OCI-LY3 (cell line): ENCODE measurements around the gene ATN1.

Source experiments
- H2AFZ ChIP-seq: fragments of 200-600, 300-600 bp; shearing (Covaris generic); 2 replicates; pipeline ENCODE4 v1.6.0; 2014; ENCODE audit warnings: antibody characterized with exemption, low read depth, low read length
- H3K27ac ChIP-seq: fragments of 200-600, 300-600 bp; sonication (generic); 2 replicates; pipeline ENCODE4 v1.5.1; 2014; ENCODE audit warnings: mild to moderate bottlenecking, low read length, moderate library complexity, mixed read lengths
- H3K27me3 ChIP-seq: fragments of 200-600, 300-600 bp; sonication (generic); 2 replicates; pipeline ENCODE4 v1.6.1; 2014; ENCODE audit warnings: low read depth, low read length, mixed read lengths
- H3K36me3 ChIP-seq: fragments of 200-600, 300-600 bp; sonication (generic); replicated peaks from 2 replicates; pipeline ENCODE3; 2014; ENCODE audit warnings: low read depth, low read length, mixed read lengths
- H3K4me1 ChIP-seq: fragments of 300-600, 200-600 bp; sonication (generic); 2 replicates; pipeline ENCODE4 v1.6.1; 2014; ENCODE audit warnings: low read length, mixed read lengths
- H3K4me2 ChIP-seq: fragments of 200-600, 300-600 bp; sonication (generic); 2 replicates; pipeline ENCODE4 v1.6.1; 2014; ENCODE audit warnings: low read length, mixed read lengths
- H3K4me3 ChIP-seq: fragments of 300-600, 200-600 bp; sonication (generic); 2 replicates; pipeline ENCODE4 v1.5.1; 2014; ENCODE audit warnings: antibody characterized with exemption, mild to moderate bottlenecking, low read length, moderate library complexity
- H3K79me2 ChIP-seq: fragments of 300-600, 200-600 bp; shearing (Covaris generic); 2 replicates; pipeline ENCODE4 v1.6.1; 2014; ENCODE audit warnings: mild to moderate bottlenecking, low read length, mixed read lengths
- H3K9ac ChIP-seq: fragments of 300-600, 200-600 bp; shearing (Covaris generic); 2 replicates; pipeline ENCODE4 v1.6.0; 2014; ENCODE audit warnings: mild to moderate bottlenecking, low read length, moderate library complexity
- H3K9me3 ChIP-seq: fragments of 200-600, 300-600 bp; shearing (Covaris generic); 2 replicates; pipeline ENCODE4 v1.6.1; 2014; ENCODE audit warnings: low read length, mixed read lengths; ENCODE audit not compliant: insufficient read depth
- H4K20me1 ChIP-seq: fragments of 200-600, 300-600 bp; sonication (generic); 2 replicates; pipeline ENCODE4 v1.6.1; 2016; ENCODE audit warnings: low read length, mixed read lengths; ENCODE audit not compliant: insufficient read depth
- EZH2phosphoT487 ChIP-seq: fragments of 200-600 bp; shearing (Covaris generic); IDR thresholded peaks from 2 replicates; pipeline ENCODE4 v1.6.1; 2018; ENCODE audit warnings: antibody characterized with exemption, mixed run types, low read depth
- TF ChIP-seq, protein P1 (sequence below): fragments of 200-600, 300-600 bp; sonication (generic); IDR thresholded peaks from 2 replicates; pipeline ENCODE4 v1.5.1; 2014; ENCODE audit warnings: antibody characterized with exemption, low read length, low read depth

The ATN1 gene

DNA sequence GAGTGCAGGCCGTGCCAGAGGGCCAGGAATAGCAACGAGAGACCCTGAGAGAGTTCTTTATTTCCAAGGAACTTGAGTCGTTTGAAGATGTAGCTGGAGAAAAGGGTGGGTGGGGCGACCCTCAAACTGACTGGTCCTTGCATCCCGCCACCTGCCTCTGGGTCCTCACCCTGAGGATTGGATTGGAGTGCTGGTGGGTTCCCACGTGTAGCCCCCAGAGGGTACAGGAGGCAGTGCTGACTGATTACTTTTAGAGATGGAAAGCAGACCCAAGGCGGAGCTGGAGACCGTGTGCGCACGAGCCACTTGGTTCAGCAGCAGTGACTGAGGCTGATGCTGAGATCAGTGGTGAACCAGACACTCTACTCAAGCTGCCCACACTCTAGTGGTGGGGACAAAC lies 49.9 kb downstream of the ATN1 start:
- Histone ChIP-seq H4K20me1 (no peaks in the 10 kb centered on the region), H3K4me1 (peaks cover 2% of the 10 kb centered on the region), H3K4me3 (no peak overlapping the region), H3K27me3 (no peaks in the 10 kb centered on the region), H3K36me3 (peaks cover 64% of the 10 kb centered on the region), H3K4me2 (no peak overlapping the region), H3K27ac (no peak overlapping the region), H3K9me3 (no peaks in the 10 kb centered on the region), H3K9ac (no peak overlapping the region), H2AFZ (no peak overlapping the region), H3K79me2 (peaks cover 15% of the 10 kb centered on the region)
- TF ChIP-seq EZH2phosphoT487, result no peak
- TF ChIP-seq, protein P1, sequence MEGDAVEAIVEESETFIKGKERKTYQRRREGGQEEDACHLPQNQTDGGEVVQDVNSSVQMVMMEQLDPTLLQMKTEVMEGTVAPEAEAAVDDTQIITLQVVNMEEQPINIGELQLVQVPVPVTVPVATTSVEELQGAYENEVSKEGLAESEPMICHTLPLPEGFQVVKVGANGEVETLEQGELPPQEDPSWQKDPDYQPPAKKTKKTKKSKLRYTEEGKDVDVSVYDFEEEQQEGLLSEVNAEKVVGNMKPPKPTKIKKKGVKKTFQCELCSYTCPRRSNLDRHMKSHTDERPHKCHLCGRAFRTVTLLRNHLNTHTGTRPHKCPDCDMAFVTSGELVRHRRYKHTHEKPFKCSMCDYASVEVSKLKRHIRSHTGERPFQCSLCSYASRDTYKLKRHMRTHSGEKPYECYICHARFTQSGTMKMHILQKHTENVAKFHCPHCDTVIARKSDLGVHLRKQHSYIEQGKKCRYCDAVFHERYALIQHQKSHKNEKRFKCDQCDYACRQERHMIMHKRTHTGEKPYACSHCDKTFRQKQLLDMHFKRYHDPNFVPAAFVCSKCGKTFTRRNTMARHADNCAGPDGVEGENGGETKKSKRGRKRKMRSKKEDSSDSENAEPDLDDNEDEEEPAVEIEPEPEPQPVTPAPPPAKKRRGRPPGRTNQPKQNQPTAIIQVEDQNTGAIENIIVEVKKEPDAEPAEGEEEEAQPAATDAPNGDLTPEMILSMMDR, result no peak

DNA sequence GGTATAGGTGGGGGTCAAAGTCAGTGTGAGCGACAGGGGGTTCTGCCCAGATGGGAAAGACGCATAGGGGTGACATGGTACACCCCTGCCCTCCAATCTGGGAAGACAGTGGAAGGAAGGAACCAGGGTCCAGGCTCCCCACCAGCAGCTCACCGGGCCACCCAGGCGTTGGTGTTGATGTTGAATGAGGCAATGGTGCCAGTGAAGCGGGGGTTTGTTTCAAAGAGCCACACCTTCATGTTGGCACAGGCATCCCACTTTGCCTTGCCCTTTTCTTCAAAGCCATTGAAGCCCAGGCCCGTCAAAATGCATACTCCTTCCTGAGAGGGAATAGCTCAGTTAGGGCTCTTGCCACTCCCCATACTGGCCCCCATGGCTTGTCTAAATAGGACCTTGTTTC lies 50.4 kb downstream of the ATN1 start:
- Histone ChIP-seq H3K4me3 (no peak overlapping the region), H3K27me3 (no peaks in the 10 kb centered on the region), H3K9ac (no peak overlapping the region), H3K9me3 (no peaks in the 10 kb centered on the region), H3K36me3 (peaks cover 64% of the 10 kb centered on the region), H3K27ac (no peak overlapping the region), H4K20me1 (no peaks in the 10 kb centered on the region), H3K4me1 (no peaks in the 10 kb centered on the region), H3K4me2 (no peak overlapping the region), H2AFZ (no peak overlapping the region), H3K79me2 (peaks cover 10% of the 10 kb centered on the region)
- TF ChIP-seq, protein P1, result no peak
- no peak for TF ChIP-seq EZH2phosphoT487

DNA sequence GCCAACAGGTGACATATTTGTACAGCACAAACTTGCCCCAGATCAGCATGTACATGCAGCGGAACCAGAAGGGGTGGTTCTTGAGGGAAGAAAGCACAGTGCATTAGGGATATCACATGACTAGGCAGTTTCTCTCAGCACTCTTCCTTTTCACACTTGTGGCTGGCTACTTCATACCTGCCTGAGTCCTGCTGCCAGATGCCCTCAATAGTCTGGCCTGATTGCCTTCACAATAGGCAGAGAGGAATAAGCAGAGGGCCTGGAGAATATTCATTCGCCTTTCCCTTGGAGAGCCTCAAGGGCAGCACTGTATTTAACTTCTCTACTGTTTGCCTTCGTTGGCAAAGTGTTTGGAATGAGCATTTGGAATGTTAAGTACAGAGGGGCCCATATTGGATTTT lies 50.9 kb downstream of the ATN1 start:
- H3K36me3 ChIP-seq, result peaks cover 64% of the 10 kb centered on the region
- no peaks in the 10 kb centered on the region for H3K9me3 ChIP-seq
- TF ChIP-seq EZH2phosphoT487, result no peak
- TF ChIP-seq, protein P1, result no peak

DNA sequence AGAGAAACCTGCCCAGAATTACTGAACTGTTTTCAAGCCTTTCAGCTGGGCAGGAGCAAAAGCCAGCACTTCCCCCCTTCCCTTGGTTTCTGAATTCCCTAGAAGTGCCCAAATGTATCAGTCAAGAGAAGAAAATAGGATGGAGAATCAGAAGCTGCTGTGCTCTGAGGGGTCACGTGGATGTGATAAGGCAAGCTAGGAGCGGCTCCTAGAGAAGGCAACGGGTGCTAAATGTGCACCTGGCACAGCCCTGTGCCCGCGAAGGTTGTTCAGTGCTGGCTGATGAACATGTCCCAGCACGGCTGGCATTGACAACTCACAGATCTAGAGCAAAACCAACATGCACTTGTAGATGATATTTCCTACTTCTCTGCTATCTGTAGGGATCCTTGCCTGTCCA lies 51.3 kb downstream of the ATN1 start:
- Histone ChIP-seq H3K27me3 (no peaks in the 10 kb centered on the region), H3K4me1 (no peaks in the 10 kb centered on the region), H3K79me2 (peaks cover 3% of the 10 kb centered on the region), H2AFZ (no peak overlapping the region), H3K4me3 (no peak overlapping the region), H3K4me2 (no peak overlapping the region), H3K9me3 (no peaks in the 10 kb centered on the region), H4K20me1 (no peaks in the 10 kb centered on the region), H3K9ac (no peak overlapping the region), H3K27ac (no peak overlapping the region), H3K36me3 (peaks cover 63% of the 10 kb centered on the region)
- TF ChIP-seq, protein P1, result no peak
- TF ChIP-seq EZH2phosphoT487, result no peak

More for the DNA sequence above, 50.9 kb downstream of the ATN1 start:
- no peak overlapping the region for H3K4me3 ChIP-seq
- no peaks in the 10 kb centered on the region for H4K20me1 ChIP-seq
- H3K4me2 ChIP-seq, result no peak overlapping the region
- H2AFZ ChIP-seq, result no peak overlapping the region
- H3K27me3 ChIP-seq, result no peaks in the 10 kb centered on the region
- H3K4me1 ChIP-seq, result no peaks in the 10 kb centered on the region
- H3K9ac ChIP-seq, result no peak overlapping the region
- peaks cover 7% of the 10 kb centered on the region for H3K79me2 ChIP-seq
- no peak overlapping the region for H3K27ac ChIP-seq
